ENCODE results near the gene DPF3. TPM values are rescaled to one million over a fixed set of nuclear protein-coding genes. Genes with fewer than 3 reads are reported as not detected.

DPF3 gene
- total and polyA plus RNA-seq, 7 experiments from 2014 or later: 0.07 to 5.5 (median 0.57) TPM; not detected in 1

GRCh38 chr14:72662214-72662613, 231.7 kb downstream of the DPF3 start:
- Mint-ChIP-seq H3K27ac (no peak overlapping the region), H3K4me1 (peaks cover 0 to 20% (median 0%) of the 10 kb centered on the region in 7 donors), H3K4me3 (no peak overlapping the region), H3K27me3 (peaks cover 0 to 13% (median 3%) of the 10 kb centered on the region in 5 donors), H3K36me3 (peaks cover 0 to 36% (median 0%) of the 10 kb centered on the region in 5 donors), H3K9me3 (peaks cover 0 to 6% (median 0%) of the 10 kb centered on the region in 11 donors)
- no peak overlapping the region for H3K4me3 ChIP-seq (ENCODE audit: low read length)
- H3K4me1 ChIP-seq (ENCODE audit: control insufficient read depth in 2 of 2, insufficient read depth in 2 of 2, low read length in 2 of 2): no peaks in the 10 kb centered on the region
- H3K27ac ChIP-seq (ENCODE audit: low read depth, low read length): no peak overlapping the region
- no peak for ATAC-seq
- intact Hi-C loops (cut with micrococcal nuclease): no loop called here
- no peaks in the 10 kb centered on the region for H3K27me3 ChIP-seq (ENCODE audit: control insufficient read depth in 2 of 2, insufficient read depth in 2 of 2, low read length in 2 of 2)
- ChIA-PET POLR2A (no interaction called here), CTCF (interaction anchor here (0.6 kb wide), 1 partner anchor 136 kb away, joined by 3 read pairs; no protein-coding TSS in a partner anchor)
- no peaks in the 10 kb centered on the region for H3K9me3 ChIP-seq (ENCODE audit: control insufficient read depth in 2 of 3, low read length in 3 of 3)
- DNase-seq: no peak
- H3K36me3 ChIP-seq (ENCODE audit: control insufficient read depth in 2 of 3, insufficient read depth in 3 of 3, low read length in 3 of 3): no peaks in the 10 kb centered on the region

GRCh38 chr14:72657214-72657921, 236.5 kb downstream of the DPF3 start:
- POLR2A ChIA-PET: interaction anchor here (0.6 kb wide), 1 partner anchor 55 kb away, joined by 4 read pairs; no protein-coding TSS in a partner anchor
- Mint-ChIP-seq H3K4me3 (no peak overlapping the region), H3K36me3 (peaks cover 0 to 14% (median 0%) of the 10 kb centered on the region in 5 donors), H3K9me3 (peaks cover 0 to 3% (median 0%) of the 10 kb centered on the region in 11 donors), H3K27ac (no peak overlapping the region), H3K4me1 (peaks cover 0 to 6% (median 0%) of the 10 kb centered on the region in 7 donors), H3K27me3 (peaks cover 0 to 26% (median 0%) of the 10 kb centered on the region in 5 donors)
- intact Hi-C loops (cut with micrococcal nuclease): no loop called here
- Histone ChIP-seq H3K4me3 (ENCODE audit: low read length) (no peak overlapping the region), H3K4me1 (ENCODE audit: control insufficient read depth in 2 of 2, insufficient read depth in 2 of 2, low read length in 2 of 2) (no peaks in the 10 kb centered on the region), H3K36me3 (ENCODE audit: control insufficient read depth in 2 of 3, insufficient read depth in 3 of 3, low read length in 3 of 3) (no peaks in the 10 kb centered on the region), H3K27ac (ENCODE audit: low read depth, low read length) (no peak overlapping the region), H3K9me3 (ENCODE audit: control insufficient read depth in 2 of 3, low read length in 3 of 3) (no peaks in the 10 kb centered on the region), H3K27me3 (ENCODE audit: control insufficient read depth in 2 of 2, insufficient read depth in 2 of 2, low read length in 2 of 2) (no peaks in the 10 kb centered on the region)
- DNase-seq (no peak), ATAC-seq (no peak)
- CTCF ChIA-PET: no interaction called here

DNA sequence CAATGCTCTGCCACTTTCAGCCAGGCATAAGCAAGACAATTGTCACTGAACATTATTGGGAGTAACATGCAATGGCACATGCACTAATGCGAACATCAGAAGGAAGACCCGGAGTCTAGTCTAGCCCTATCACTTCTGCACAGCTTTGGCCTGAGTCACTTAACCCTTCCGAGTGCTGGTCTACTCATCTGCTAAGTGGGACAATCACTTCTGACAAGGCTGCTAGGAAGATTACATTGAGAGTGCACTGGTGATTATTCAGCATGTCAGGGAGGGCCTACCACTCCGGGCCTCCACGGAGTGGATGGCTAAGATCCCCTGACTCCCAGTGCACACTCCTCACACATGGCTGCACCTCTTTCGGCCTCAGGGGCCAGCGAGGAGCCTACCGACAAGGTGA, 240.9 kb downstream of the DPF3 start:
- Mint-ChIP-seq H3K36me3 (no peaks in the 10 kb centered on the region), H3K4me1 (peaks cover 0 to 6% (median 0%) of the 10 kb centered on the region in 7 donors), H3K9me3 (no peaks in the 10 kb centered on the region), H3K4me3 (no peak overlapping the region), H3K27ac (no peak overlapping the region), H3K27me3 (peaks cover 0 to 30% (median 4%) of the 10 kb centered on the region in 5 donors)
- Histone ChIP-seq H3K36me3 (ENCODE audit: control insufficient read depth in 2 of 3, insufficient read depth in 3 of 3, low read length in 3 of 3) (no peaks in the 10 kb centered on the region), H3K9me3 (ENCODE audit: control insufficient read depth in 2 of 3, low read length in 3 of 3) (no peaks in the 10 kb centered on the region), H3K27me3 (ENCODE audit: control insufficient read depth in 2 of 2, insufficient read depth in 2 of 2, low read length in 2 of 2) (no peaks in the 10 kb centered on the region), H3K27ac (ENCODE audit: low read depth, low read length) (no peak overlapping the region), H3K4me3 (ENCODE audit: low read length) (no peak overlapping the region), H3K4me1 (ENCODE audit: control insufficient read depth in 2 of 2, insufficient read depth in 2 of 2, low read length in 2 of 2) (no peaks in the 10 kb centered on the region)
- ATAC-seq (no peak), DNase-seq (no peak)
- ChIA-PET POLR2A (no interaction called here), CTCF (no interaction called here)
- intact Hi-C loops (cut with micrococcal nuclease): no loop called here

GRCh38 chr14:72652179-72652578, 241.7 kb downstream of the DPF3 start:
- Mint-ChIP-seq H3K4me1 (peaks cover 0 to 6% (median 0%) of the 10 kb centered on the region in 7 donors), H3K36me3 (no peaks in the 10 kb centered on the region), H3K27me3 (peaks cover 0 to 29% (median 4%) of the 10 kb centered on the region in 5 donors), H3K27ac (no peak overlapping the region), H3K9me3 (no peaks in the 10 kb centered on the region), H3K4me3 (no peak overlapping the region)
- no peak for DNase-seq
- Histone ChIP-seq H3K27ac (ENCODE audit: low read depth, low read length) (no peak overlapping the region), H3K4me3 (ENCODE audit: low read length) (no peak overlapping the region), H3K9me3 (ENCODE audit: control insufficient read depth in 2 of 3, low read length in 3 of 3) (no peaks in the 10 kb centered on the region), H3K27me3 (ENCODE audit: control insufficient read depth in 2 of 2, insufficient read depth in 2 of 2, low read length in 2 of 2) (no peaks in the 10 kb centered on the region), H3K4me1 (ENCODE audit: control insufficient read depth in 2 of 2, insufficient read depth in 2 of 2, low read length in 2 of 2) (no peaks in the 10 kb centered on the region), H3K36me3 (ENCODE audit: control insufficient read depth in 2 of 3, insufficient read depth in 3 of 3, low read length in 3 of 3) (no peaks in the 10 kb centered on the region)
- POLR2A ChIA-PET: no interaction called here
- intact Hi-C loops (cut with micrococcal nuclease): no loop called here
- no peak for ATAC-seq
- CTCF ChIA-PET: no interaction called here

- Mint-ChIP-seq H3K9me3 (no peaks in the 10 kb centered on the region), H3K4me3 (no peak overlapping the region), H3K27me3 (peaks cover 0 to 25% (median 4%) of the 10 kb centered on the region in 5 donors), H3K27ac (no peak overlapping the region), H3K36me3 (no peaks in the 10 kb centered on the region), H3K4me1 (peaks cover 0 to 6% (median 0%) of the 10 kb centered on the region in 7 donors)
- no peaks in the 10 kb centered on the region for H3K27me3 ChIP-seq (ENCODE audit: control insufficient read depth in 2 of 2, insufficient read depth in 2 of 2, low read length in 2 of 2)
- DNase-seq (no peak), ATAC-seq (no peak)
- no peak overlapping the region for H3K27ac ChIP-seq (ENCODE audit: low read depth, low read length)
- H3K9me3 ChIP-seq (ENCODE audit: control insufficient read depth in 2 of 3, low read length in 3 of 3): no peaks in the 10 kb centered on the region
- H3K36me3 ChIP-seq (ENCODE audit: control insufficient read depth in 2 of 3, insufficient read depth in 3 of 3, low read length in 3 of 3): no peaks in the 10 kb centered on the region
- H3K4me3 ChIP-seq (ENCODE audit: low read length): no peak overlapping the region
- POLR2A ChIA-PET: no interaction called here
- no peaks in the 10 kb centered on the region for H3K4me1 ChIP-seq (ENCODE audit: control insufficient read depth in 2 of 2, insufficient read depth in 2 of 2, low read length in 2 of 2)
- intact Hi-C loops (cut with micrococcal nuclease): no loop called here
- CTCF ChIA-PET: no interaction called here
These were observed 242.2 kb downstream of the DPF3 start for GRCh38 chr14:72651714-72652113.

GRCh38 chr14:72651081-72651480, 242.8 kb downstream of the DPF3 start:
- ATAC-seq (no peak), DNase-seq (no peak)
- Histone ChIP-seq H3K27ac (ENCODE audit: low read depth, low read length) (no peak overlapping the region), H3K36me3 (ENCODE audit: control insufficient read depth in 2 of 3, insufficient read depth in 3 of 3, low read length in 3 of 3) (no peaks in the 10 kb centered on the region), H3K4me3 (ENCODE audit: low read length) (no peak overlapping the region), H3K4me1 (ENCODE audit: control insufficient read depth in 2 of 2, insufficient read depth in 2 of 2, low read length in 2 of 2) (no peaks in the 10 kb centered on the region), H3K27me3 (ENCODE audit: control insufficient read depth in 2 of 2, insufficient read depth in 2 of 2, low read length in 2 of 2) (no peaks in the 10 kb centered on the region), H3K9me3 (ENCODE audit: control insufficient read depth in 2 of 3, low read length in 3 of 3) (no peaks in the 10 kb centered on the region)
- ChIA-PET CTCF (no interaction called here), POLR2A (no interaction called here)
- Mint-ChIP-seq H3K27me3 (peaks cover 0 to 18% (median 1%) of the 10 kb centered on the region in 5 donors), H3K36me3 (no peaks in the 10 kb centered on the region), H3K4me1 (peaks cover 0 to 6% (median 0%) of the 10 kb centered on the region in 7 donors), H3K9me3 (no peaks in the 10 kb centered on the region), H3K27ac (no peak overlapping the region), H3K4me3 (no peak overlapping the region)
- intact Hi-C loops (cut with micrococcal nuclease): no loop called here

All from naive thymus-derived CD4-positive, alpha-beta T cell (primary cell).